GM23248 (cell line): Measurements from ENCODE around the gene TUNAR. TPM values are rescaled to one million over a fixed set of nuclear protein-coding genes. Genes with fewer than 3 reads are reported as not detected.
"Not testable (repeated sequence)": the region's sequence is repeated elsewhere in the genome, so short reads cannot be mapped to it uniquely, and the experiment has no call there.

Experiments used
- DNase-seq: peaks from one replicate; pipeline ENCODE4 v3.0.0-alpha.2; 2015
- H2AFZ ChIP-seq: fragments of 200-600 bp; sonication (generic); 2 replicates; pipeline ENCODE4 v1.6.1; 2016; ENCODE audit warnings: antibody characterized with exemption
- H3F3A ChIP-seq: fragments of 200-600 bp; sonication (generic); 2 replicates; pipeline ENCODE4 v1.6.1; 2016; ENCODE audit warnings: mild to moderate bottlenecking, antibody characterized with exemption, mixed run types; ENCODE audit not compliant: insufficient read depth
- H3K27ac ChIP-seq: fragments of 200-600 bp; sonication (generic); 2 replicates; pipeline ENCODE4 v1.5.1; 2016; ENCODE audit warnings: mild to moderate bottlenecking
- H3K27me3 ChIP-seq: fragments of 200-600 bp; sonication (generic); replicated peaks from 2 replicates; pipeline ENCODE4 v1.6.1; 2016; ENCODE audit warnings: mild to moderate bottlenecking; ENCODE audit not compliant: insufficient read depth
- H3K36me3 ChIP-seq: fragments of 200-600 bp; sonication (generic); 2 replicates; pipeline ENCODE4 v1.6.1; 2016; ENCODE audit warnings: low read depth, mild to moderate bottlenecking
- H3K4me1 ChIP-seq: fragments of 200-600 bp; sonication (generic); 2 replicates; pipeline ENCODE4 v1.6.1; 2016; ENCODE audit warnings: mild to moderate bottlenecking; ENCODE audit not compliant: insufficient read depth
- H3K4me2 ChIP-seq: fragments of 200-600 bp; sonication (generic); one replicate; pipeline ENCODE4 v1.6.1; 2016; ENCODE audit warnings: mild to moderate bottlenecking; ENCODE audit not compliant: unreplicated experiment
- H3K4me3 ChIP-seq: fragments of 200-600 bp; sonication (generic); 2 replicates; pipeline ENCODE4 v1.5.1; 2016; ENCODE audit warnings: mild to moderate bottlenecking
- H3K79me2 ChIP-seq: fragments of 200-600 bp; sonication (generic); 2 replicates; pipeline ENCODE4 v1.6.1; 2016; ENCODE audit warnings: mild to moderate bottlenecking; ENCODE audit not compliant: insufficient read depth
- H3K9ac ChIP-seq: fragments of 200-600 bp; sonication (generic); 2 replicates; pipeline ENCODE4 v1.6.1; 2016; ENCODE audit warnings: mild to moderate bottlenecking
- H3K9me2 ChIP-seq: fragments of 200-600 bp; sonication (generic); 2 replicates; pipeline ENCODE4 v1.6.1; 2016; ENCODE audit warnings: mixed run types, mild to moderate bottlenecking, moderate library complexity; ENCODE audit not compliant: insufficient read depth
- H3K9me3 ChIP-seq: fragments of 200-600 bp; sonication (generic); one replicate; pipeline ENCODE4 v1.6.1; 2017; ENCODE audit warnings: low read depth
- H4K20me1 ChIP-seq: fragments of 200-600 bp; sonication (generic); 2 replicates; pipeline ENCODE4 v1.6.0; 2016; ENCODE audit not compliant: insufficient read depth
- EZH2 ChIP-seq: fragments of 200-600 bp; sonication (generic); IDR thresholded peaks from 2 replicates; pipeline ENCODE4 v1.6.1; 2018; ENCODE audit warnings: antibody characterized with exemption, mild to moderate bottlenecking; ENCODE audit not compliant: insufficient read depth, poor library complexity, severe bottlenecking
- EZH2phosphoT487 ChIP-seq: fragments of 200-600 bp; sonication (generic); IDR thresholded peaks from 2 replicates; pipeline ENCODE4 v1.6.1; 2018; ENCODE audit warnings: antibody characterized with exemption, moderate library complexity, mild to moderate bottlenecking, low read depth; ENCODE audit not compliant: insufficient read depth
- WGBS, 2 experiments: methylation state at CpG; one replicate each; pipeline ENCODE4 v1.1.6; 2015 to 2017; ENCODE audit warnings: low lambda C conversion rate in 2 of 2, low coverage in 1 of 2; ENCODE audit errors: missing lambda C conversion rate in 2 of 2; 5-methylcytosine and 5-hydroxymethylcytosine counted together
- in situ Hi-C: fragments of 300-500 bp; cut with MboI; formaldehyde crosslinking; loops from 2 replicates; pipeline ENCODE4 v1.15.0; 2020
- polyA plus RNA-seq: library from polyadenylated mRNA; unstranded; fragments of >200 nt; fragmentation: Nextera tagmentation; extraction: Ambion mirVana; gene quantifications from 2 replicates; pipeline ENCODE4 v1.2.1, GENCODE V29; 2016
- total RNA-seq: library from RNA; depleted of rRNA; stranded (reverse); fragments of >200 nt; shearing (Covaris generic); gene quantifications from 2 replicates; pipeline ENCODE4 v1.2.3, GENCODE V29; 2014

The TUNAR gene
- total and polyA plus RNA-seq, 2 experiments from 2014 or later = not detected

GRCh38 chr14:95956601-95957460 is 80.2 kb downstream of the TUNAR start:
- H3K27ac ChIP-seq = no peak overlapping the region
- no peaks in the 10 kb centered on the region for H3K4me1 ChIP-seq
- TF ChIP-seq EZH2phosphoT487 = no peak
- no peak for TF ChIP-seq EZH2
- H3K79me2 ChIP-seq = no peaks in the 10 kb centered on the region
- H3K36me3 ChIP-seq = no peaks in the 10 kb centered on the region
- 5 to 16% methylated on average over 5 of the region's 5 CpGs for WGBS, 2 experiments
- in situ Hi-C loops = no loop called here
- H3K9ac ChIP-seq = no peak overlapping the region
- H3K27me3 ChIP-seq = no peaks in the 10 kb centered on the region
- no peak overlapping the region for H2AFZ ChIP-seq
- H4K20me1 ChIP-seq = no peaks in the 10 kb centered on the region
- H3F3A ChIP-seq = no peaks in the 10 kb centered on the region
- no peak for DNase-seq
- no peaks in the 10 kb centered on the region for H3K9me2 ChIP-seq
- H3K4me3 ChIP-seq = no peak overlapping the region
- no peaks in the 10 kb centered on the region for H3K9me3 ChIP-seq
- no peak overlapping the region for H3K4me2 ChIP-seq

GRCh38 chr14:95958105-95958504 is 81.5 kb downstream of the TUNAR start:
- WGBS, 2 experiments = 14 to 22% methylated on average over 3 of the region's 3 CpGs
- Histone ChIP-seq H3K9me2 (no peaks in the 10 kb centered on the region), H3K9ac (no peak overlapping the region), H3K36me3 (no peaks in the 10 kb centered on the region), H3K4me2 (no peak overlapping the region), H3K4me1 (no peaks in the 10 kb centered on the region), H3F3A (no peaks in the 10 kb centered on the region), H3K4me3 (no peak overlapping the region), H2AFZ (no peak overlapping the region), H3K27ac (no peak overlapping the region), H3K27me3 (no peaks in the 10 kb centered on the region), H3K9me3 (no peaks in the 10 kb centered on the region), H4K20me1 (no peaks in the 10 kb centered on the region), H3K79me2 (no peaks in the 10 kb centered on the region)
- DNase-seq = no peak
- TF ChIP-seq EZH2phosphoT487 = no peak
- TF ChIP-seq EZH2 = no peak
- in situ Hi-C loops = no loop called here

GRCh38 chr14:95959317-95959716 is 82.7 kb downstream of the TUNAR start:
- 0% methylated on average over 1 of the region's 1 CpG for WGBS, 2 experiments
- H3F3A ChIP-seq = no peaks in the 10 kb centered on the region
- in situ Hi-C loops = no loop called here

GRCh38 chr14:95961481-95961880 is 84.8 kb downstream of the TUNAR start:
- no peak for TF ChIP-seq EZH2phosphoT487
- no peak for TF ChIP-seq EZH2
- Histone ChIP-seq H2AFZ (no peak overlapping the region), H3F3A (no peaks in the 10 kb centered on the region), H3K4me2 (no peak overlapping the region), H3K79me2 (no peaks in the 10 kb centered on the region), H3K36me3 (no peaks in the 10 kb centered on the region), H3K27me3 (no peaks in the 10 kb centered on the region), H3K27ac (no peak overlapping the region), H3K9ac (no peak overlapping the region), H3K9me3 (no peaks in the 10 kb centered on the region), H3K9me2 (no peaks in the 10 kb centered on the region), H4K20me1 (no peaks in the 10 kb centered on the region), H3K4me1 (no peaks in the 10 kb centered on the region), H3K4me3 (no peak overlapping the region)
- no peak for DNase-seq
- in situ Hi-C loops = no loop called here

More at GRCh38 chr14:95959317-95959716, 82.7 kb downstream of the TUNAR start:
- H3K4me2 ChIP-seq = no peak overlapping the region
- H4K20me1 ChIP-seq = no peaks in the 10 kb centered on the region
- DNase-seq = no peak
- H3K4me3 ChIP-seq = no peak overlapping the region
- H3K9me2 ChIP-seq = no peaks in the 10 kb centered on the region
- H3K27me3 ChIP-seq = no peaks in the 10 kb centered on the region
- no peaks in the 10 kb centered on the region for H3K36me3 ChIP-seq
- no peaks in the 10 kb centered on the region for H3K79me2 ChIP-seq
- H3K9me3 ChIP-seq = no peaks in the 10 kb centered on the region
- no peak overlapping the region for H2AFZ ChIP-seq
- H3K9ac ChIP-seq = no peak overlapping the region
- H3K4me1 ChIP-seq = no peaks in the 10 kb centered on the region
- H3K27ac ChIP-seq = no peak overlapping the region
- TF ChIP-seq EZH2 (no peak), EZH2phosphoT487 (no peak)

DNA sequence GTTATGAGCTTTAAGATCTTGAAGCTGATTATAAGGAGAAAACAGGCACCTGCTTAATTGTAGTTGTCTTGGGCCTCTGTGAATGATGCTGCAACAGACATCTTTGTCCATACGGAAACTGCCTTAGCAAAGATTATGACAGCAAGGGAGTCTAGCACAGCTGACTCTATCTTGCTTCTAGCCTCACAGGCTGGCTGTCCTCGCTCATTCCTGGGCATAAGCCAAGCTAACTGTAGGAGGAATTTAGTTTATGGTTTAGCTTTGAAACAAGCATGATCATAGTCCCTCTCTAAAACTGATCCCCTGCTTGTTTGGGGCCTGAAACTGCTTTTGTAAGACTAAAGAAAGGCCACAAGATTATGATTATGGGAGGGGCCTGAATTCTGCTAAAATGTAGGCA is 88.3 kb downstream of the TUNAR start:
- Histone ChIP-seq H3K27ac (no peak overlapping the region), H3F3A (no peaks in the 10 kb centered on the region), H3K4me2 (no peak overlapping the region), H3K9ac (no peak overlapping the region), H3K4me1 (no peaks in the 10 kb centered on the region), H2AFZ (no peak overlapping the region), H3K4me3 (no peak overlapping the region), H3K9me3 (no peaks in the 10 kb centered on the region), H3K36me3 (no peaks in the 10 kb centered on the region), H3K79me2 (no peaks in the 10 kb centered on the region), H3K9me2 (no peaks in the 10 kb centered on the region), H3K27me3 (no peaks in the 10 kb centered on the region), H4K20me1 (no peaks in the 10 kb centered on the region)
- in situ Hi-C loops = no loop called here
- 25 to 35% methylated on average over 2 of the region's 2 CpGs for WGBS, 2 experiments
- TF ChIP-seq EZH2 = no peak
- no peak for TF ChIP-seq EZH2phosphoT487
- DNase-seq = no peak

GRCh38 chr14:95968048-95968447 is 91.4 kb downstream of the TUNAR start:
- DNase-seq, H3K9me3 ChIP-seq, H4K20me1 ChIP-seq, H2AFZ ChIP-seq, H3K79me2 ChIP-seq, H3K4me2 ChIP-seq, H3K4me1 ChIP-seq, H3K4me3 ChIP-seq, H3K27me3 ChIP-seq, H3K9ac ChIP-seq, H3F3A ChIP-seq, H3K27ac ChIP-seq, H3K36me3 ChIP-seq, in situ Hi-C loops, H3K9me2 ChIP-seq: not testable (repeated sequence)
- 7% methylated on average over 4 of the region's 4 CpGs for WGBS, 2 experiments
